K562 (cell line): Measurements from ENCODE around the gene FASN. TPM values are rescaled to one million over a fixed set of nuclear protein-coding genes. Genes with fewer than 3 reads are reported as not detected.
A peak's percentile ranks its signal among the peaks of the same experiment; 100 is the strongest.

ENCODE experiments used
- ARID1B ChIP-seq: fragments of 450-650 bp; IDR thresholded peaks from 2 replicates; pipeline ENCODE4 v1.6.1; 2016; ENCODE audit warnings: antibody characterized with exemption, mild to moderate bottlenecking, inconsistent platforms
- ATF1 ChIP-seq, 2 experiments: fragments of 450-650 bp in 1 of 2; IDR thresholded peaks; 2 replicates each; pipeline ENCODE4 v1.6.1; 2016; ENCODE audit warnings: missing compliant biosample characterization in 1 of 2, missing genetic modification characterization in 1 of 2
- CEBPG ChIP-seq, 3 experiments: fragments of 200-800 bp in 1 of 3; sonication (Bioruptor generic) in 1 of 3; sonication (generic) in 1 of 3; formaldehyde crosslinking in 1 of 3; IDR thresholded peaks in 2 of 3; conservative IDR thresholded peaks in 1 of 3; 2 replicates each; pipeline versions ENCODE4 v1.6.1 to v1.8.0; 2016 to 2022; ENCODE audit warnings: missing compliant biosample characterization in 2 of 3, missing genetic modification characterization in 2 of 3, mild to moderate bottlenecking in 1 of 3, missing genetic modification reagents in 1 of 3
- CREM ChIP-seq: IDR thresholded peaks from 2 replicates; pipeline ENCODE4 v1.6.1; 2014; ENCODE audit warnings: antibody characterized with exemption, low read depth
- HLTF ChIP-seq: fragments of 450-650 bp; IDR thresholded peaks from 2 replicates; pipeline ENCODE4 v1.6.1; 2016
- MAZ ChIP-seq, 2 experiments: fragments of 450-650 bp in 1 of 2; sonication (generic) in 1 of 2; formaldehyde crosslinking; IDR thresholded peaks in 1 of 2; conservative IDR thresholded peaks in 1 of 2; 2 replicates each; pipeline versions ENCODE4 v1.4.0 to v1.5.0; 2020; ENCODE audit warnings: mild to moderate bottlenecking in 1 of 2, missing genetic modification reagents in 1 of 2
- MEF2D ChIP-seq: conservative IDR thresholded peaks from 2 replicates; pipeline ENCODE4 v1.6.1; 2016; ENCODE audit warnings: low read depth, missing genetic modification characterization, missing compliant biosample characterization
- NFATC3 ChIP-seq: fragments of 450-650 bp; IDR thresholded peaks from 2 replicates; pipeline ENCODE4 v1.6.1; 2017; ENCODE audit warnings: mild to moderate bottlenecking
- NR2F6 ChIP-seq: fragments of 450-650 bp; formaldehyde crosslinking; IDR thresholded peaks from 2 replicates; pipeline ENCODE4 v1.4.0; 2020; ENCODE audit warnings: mild to moderate bottlenecking
- PHF20 ChIP-seq: fragments of 450-650 bp; IDR thresholded peaks from 2 replicates; pipeline ENCODE4 v1.6.1; 2018; ENCODE audit not compliant: partially characterized antibody
- RBM34 ChIP-seq: fragments of 200-400 bp; formaldehyde crosslinking; IDR thresholded peaks from 2 replicates; pipeline ENCODE4 v1.6.1; 2018; ENCODE audit warnings: low read length, borderline replicate concordance; ENCODE audit not compliant: insufficient read depth
- RNF2 ChIP-seq: sonication (generic); IDR thresholded peaks from 2 replicates; pipeline ENCODE4 v1.6.1; 2016
- SMAD4 ChIP-seq: fragments of 250-450 bp; sonication (Bioruptor Pico); conservative IDR thresholded peaks from 2 replicates; pipeline ENCODE4 v1.8.0; 2021; ENCODE audit warnings: inconsistent platforms, mild to moderate bottlenecking, moderate library complexity
- SNIP1 ChIP-seq: fragments of 450-650 bp; IDR thresholded peaks from 2 replicates; pipeline ENCODE4 v1.7.1; 2017; ENCODE audit warnings: low read depth, mild to moderate bottlenecking
- SREBF1 ChIP-seq: fragments of 150-350 bp; IDR thresholded peaks from 2 replicates; pipeline ENCODE4 v1.6.1; 2014; ENCODE audit warnings: antibody characterized with exemption, low read depth, low read length, borderline replicate concordance
- SRSF1 ChIP-seq: fragments of 200-400 bp; formaldehyde crosslinking; IDR thresholded peaks from 2 replicates; pipeline ENCODE4 v1.6.1; 2017; ENCODE audit warnings: mild to moderate bottlenecking, low read depth, low read length, moderate library complexity
- ZBED1 ChIP-seq: IDR thresholded peaks from 2 replicates; pipeline ENCODE4 v1.6.1; 2014
- ZBTB7A ChIP-seq: IDR thresholded peaks from 2 replicates; pipeline ENCODE4 v1.6.1; 2011; ENCODE audit warnings: low read depth, mild to moderate bottlenecking, low read length, moderate library complexity, borderline replicate concordance; ENCODE audit not compliant: control insufficient read depth
- ZNF133 ChIP-seq: fragments of 250-450 bp; sonication (Bioruptor Pico); IDR thresholded peaks from 2 replicates; pipeline ENCODE4 v1.4.0; 2020; ENCODE audit warnings: mild to moderate bottlenecking
- ZNF134 ChIP-seq: fragments of 250-450 bp; sonication (Bioruptor Pico); conservative IDR thresholded peaks from 2 replicates; pipeline ENCODE4 v1.4.0; 2020
- ZNF766 ChIP-seq: fragments of 200-800 bp; sonication (Bioruptor generic); conservative IDR thresholded peaks from 2 replicates; pipeline ENCODE4 v1.6.1; 2016; ENCODE audit warnings: missing genetic modification characterization, missing compliant biosample characterization
- polyA plus RNA-seq, 8 experiments: library from polyadenylated mRNA; depleted of rRNA in 4 of 8; stranded (reverse) in 5 of 8; unstranded in 3 of 8; fragments of >200 nt; fragmentation: Nextera tagmentation in 2 of 8; fragmentation: Illumina TruSeq in 1 of 8; extraction: Ambion mirVana in 2 of 8; extraction: Trizol in 1 of 8; gene quantifications; 2 replicates each; pipeline versions ENCODE4 v1.2.1 to v1.2.3, GENCODE V29; 2011 to 2014; ENCODE audit warnings: inconsistent platforms in 1 of 8, missing spikeins in 1 of 8
- total RNA-seq, 7 experiments: library from RNA; depleted of rRNA in 6 of 7; stranded (reverse); fragments of >200 nt in 6 of 7; fragmentation: Illumina TruSeq in 2 of 7; extraction: Trizol in 2 of 7; gene quantifications; 2 replicates each; pipeline versions ENCODE4 v1.2.1 to v1.2.3, GENCODE V29; 2011 to 2021; ENCODE audit warnings: low replicate concordance in 1 of 7
- TF ChIP-seq, protein P1 (sequence below), 3 experiments: fragments of 200-800 bp in 1 of 3; sonication (Bioruptor generic) in 1 of 3; sonication (generic) in 1 of 3; formaldehyde crosslinking in 1 of 3; IDR thresholded peaks; 2 replicates each; pipeline versions ENCODE4 v1.6.1 to v1.8.0; 2016 to 2022; ENCODE audit warnings: mild to moderate bottlenecking in 2 of 3, missing compliant biosample characterization in 2 of 3, missing genetic modification characterization in 2 of 3, missing genetic modification reagents in 1 of 3
- TF ChIP-seq, protein P2 (sequence below): conservative IDR thresholded peaks from 2 replicates; pipeline ENCODE4 v1.6.1; 2011; ENCODE audit warnings: low read depth, mild to moderate bottlenecking, low read length; ENCODE audit not compliant: control insufficient read depth
- TF ChIP-seq, protein P3 (sequence below): fragments of 250-450 bp; sonication (Bioruptor Pico); IDR thresholded peaks from 2 replicates; pipeline ENCODE4 v1.4.0; 2020; ENCODE audit warnings: borderline replicate concordance

Gene FASN
- total and polyA plus RNA-seq, 9 of the 15 experiments (the other 6 are each of a cell fraction or from before 2014, with no cell fraction given) = 0.15 to 663 (median 49.9) TPM

DNA sequence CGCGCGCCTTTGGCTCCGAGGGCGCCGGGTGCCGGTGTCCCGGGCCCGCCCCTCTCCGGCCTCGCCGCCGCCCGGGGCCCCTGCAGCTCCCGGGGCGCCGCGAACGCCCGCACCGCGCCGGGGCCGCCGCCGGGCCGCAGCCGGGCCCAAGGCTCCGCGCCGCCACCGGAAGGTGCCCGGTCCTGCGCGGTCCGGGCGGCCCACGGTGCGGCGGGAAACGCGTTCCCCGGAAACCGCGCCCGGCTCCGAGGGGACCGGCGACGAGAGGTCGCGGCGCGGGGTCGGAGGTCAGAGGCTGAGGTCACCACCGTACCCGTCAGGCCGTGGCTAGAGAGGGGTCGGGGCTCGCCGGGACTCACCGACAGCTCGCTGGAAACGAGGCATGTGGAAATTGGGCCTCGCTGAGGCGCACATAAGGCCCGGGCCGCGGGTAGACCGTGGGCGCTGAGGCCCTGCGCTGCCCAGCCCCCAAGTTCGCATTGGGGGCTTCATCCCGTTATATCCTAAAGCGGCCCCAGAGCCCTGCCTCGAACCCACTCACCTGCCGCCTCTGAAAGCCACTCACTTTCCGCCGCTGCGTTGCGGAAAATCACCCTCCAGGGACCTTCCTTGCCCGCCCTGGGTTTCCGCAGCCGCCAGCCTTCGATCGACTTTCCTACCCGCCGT lies 32.3 kb downstream of the FASN start, which contains the start of gene DUS1L (continued):
- TF ChIP-seq, protein P1, sequence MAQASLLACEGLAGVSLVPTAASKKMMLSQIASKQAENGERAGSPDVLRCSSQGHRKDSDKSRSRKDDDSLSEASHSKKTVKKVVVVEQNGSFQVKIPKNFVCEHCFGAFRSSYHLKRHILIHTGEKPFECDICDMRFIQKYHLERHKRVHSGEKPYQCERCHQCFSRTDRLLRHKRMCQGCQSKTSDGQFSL (CRISPR knock-in tag; IDR thresholded peaks at IDR 0.05) = peak; percentile 72; the same call in 1 of the 2 replicates
- TF ChIP-seq, protein P1 (tag; IDR thresholded peaks at IDR 0.05) = no peak
- peak; percentile 95 for TF ChIP-seq PHF20
- TF ChIP-seq SMAD4 (CRISPR knock-in tag) = peak; percentile 87
- 0 out of 2 replicates have a peak, but pooled peaks have one; percentile 31 for TF ChIP-seq SRSF1
- peak; percentile 98 for TF ChIP-seq NR2F6
- no peak; the same call in 1 of the 2 replicates for TF ChIP-seq ARID1B
- TF ChIP-seq ZNF134 = 0 out of 2 replicates have a peak, but pooled peaks have one; percentile 44
- peak; percentile 79 for TF ChIP-seq ZNF766 (CRISPR knock-in tag)
- peak; percentile 83; the same call in 1 of the 2 replicates for TF ChIP-seq SREBF1
- TF ChIP-seq ZNF133 (CRISPR knock-in tag) = peak; percentile 10; the same call in 1 of the 2 replicates
- peak; percentile 49; the same call in 1 of the 2 replicates for TF ChIP-seq RNF2
- TF ChIP-seq MEF2D (tag) = 0 out of 2 replicates have a peak, but pooled peaks have one; percentile 31
- 0 out of 2 replicates have a peak, but pooled peaks have one; percentile 57 for TF ChIP-seq ZBED1
- TF ChIP-seq MAZ (CRISPR knock-in tag; conservative IDR thresholded peaks at IDR 0.05 in 1 of 2, IDR thresholded peaks at IDR 0.05 in 1 of 2) = peak; percentile 83 to 88
- TF ChIP-seq, protein P2, sequence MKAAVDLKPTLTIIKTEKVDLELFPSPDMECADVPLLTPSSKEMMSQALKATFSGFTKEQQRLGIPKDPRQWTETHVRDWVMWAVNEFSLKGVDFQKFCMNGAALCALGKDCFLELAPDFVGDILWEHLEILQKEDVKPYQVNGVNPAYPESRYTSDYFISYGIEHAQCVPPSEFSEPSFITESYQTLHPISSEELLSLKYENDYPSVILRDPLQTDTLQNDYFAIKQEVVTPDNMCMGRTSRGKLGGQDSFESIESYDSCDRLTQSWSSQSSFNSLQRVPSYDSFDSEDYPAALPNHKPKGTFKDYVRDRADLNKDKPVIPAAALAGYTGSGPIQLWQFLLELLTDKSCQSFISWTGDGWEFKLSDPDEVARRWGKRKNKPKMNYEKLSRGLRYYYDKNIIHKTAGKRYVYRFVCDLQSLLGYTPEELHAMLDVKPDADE = peak; percentile 88; the same call in 1 of the 2 replicates
- TF ChIP-seq HLTF = no peak
- no peak for TF ChIP-seq SNIP1
- TF ChIP-seq, protein P3, sequence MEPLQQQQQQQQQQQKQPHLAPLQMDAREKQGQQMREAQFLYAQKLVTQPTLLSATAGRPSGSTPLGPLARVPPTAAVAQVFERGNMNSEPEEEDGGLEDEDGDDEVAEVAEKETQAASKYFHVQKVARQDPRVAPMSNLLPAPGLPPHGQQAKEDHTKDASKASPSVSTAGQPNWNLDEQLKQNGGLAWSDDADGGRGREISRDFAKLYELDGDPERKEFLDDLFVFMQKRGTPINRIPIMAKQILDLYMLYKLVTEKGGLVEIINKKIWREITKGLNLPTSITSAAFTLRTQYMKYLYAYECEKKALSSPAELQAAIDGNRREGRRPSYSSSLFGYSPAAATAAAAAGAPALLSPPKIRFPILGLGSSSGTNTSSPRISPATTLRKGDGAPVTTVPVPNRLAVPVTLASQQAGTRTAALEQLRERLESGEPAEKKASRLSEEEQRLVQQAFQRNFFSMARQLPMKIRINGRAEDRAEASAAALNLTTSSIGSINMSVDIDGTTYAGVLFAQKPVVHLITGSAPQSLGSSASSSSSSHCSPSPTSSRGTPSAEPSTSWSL (CRISPR knock-in tag) = no peak
- TF ChIP-seq ATF1 (CRISPR knock-in tag; IDR thresholded peaks at IDR 0.05) = no peak
- TF ChIP-seq ATF1 (tag; IDR thresholded peaks at IDR 0.05) = peak; percentile 66
- 0 out of 2 replicates have a peak, but pooled peaks have one; percentile 36 for TF ChIP-seq RBM34
- no peak for TF ChIP-seq NFATC3
- TF ChIP-seq ZBTB7A = peak; percentile 95
- no peak for TF ChIP-seq CEBPG (CRISPR knock-in tag; IDR thresholded peaks at IDR 0.05)
- TF ChIP-seq CEBPG (tag; conservative IDR thresholded peaks at IDR 0.05 in 1 of 2, IDR thresholded peaks at IDR 0.05 in 1 of 2) = no peak
- peak; percentile 77 for TF ChIP-seq CREM
